Activated T-cell treated with anti-CD3 and anti-CD28 coated beads, Interleukin-2, amount 50 U/mL, for 72 hours (primary cell): Measurements from ENCODE around the gene HSDL2. TPM values are rescaled to one million over a fixed set of nuclear protein-coding genes. Genes with fewer than 3 reads are reported as not detected.
"Not testable (repeated sequence)": the region's sequence is repeated elsewhere in the genome, so short reads cannot be mapped to it uniquely, and the experiment has no call there.

Experiments
- ATAC-seq, 2 donors: fragments of 150-1000 bp; cut with Tn5 transposase; replicated peaks in 1 of 2; 2 replicates each; pipeline ENCODE4 v1.10.0; 2021; ENCODE audit warnings: moderate library complexity in 2 of 2, mild to moderate bottlenecking in 1 of 2
- DNase-seq, 2 donors: peaks; one replicate each; pipeline ENCODE4 v3.0.0; 2021 to 2022; ENCODE audit warnings: mixed read lengths in 1 of 2
- H3K27ac Mint-ChIP-seq: one replicate; pipeline ENCODE4 v1.8.0; 2022; ENCODE audit warnings: mild to moderate bottlenecking, moderate library complexity, mixed read lengths
- H3K27me3 Mint-ChIP-seq: one replicate; pipeline ENCODE4 v1.8.0; 2022; ENCODE audit warnings: low read depth, mixed read lengths
- H3K36me3 Mint-ChIP-seq, 2 donors: one replicate each; pipeline ENCODE4 v1.8.0; 2022; ENCODE audit warnings: mixed read lengths in 2 of 2, mild to moderate bottlenecking in 1 of 2; ENCODE audit not compliant: insufficient read depth in 2 of 2
- H3K4me1 Mint-ChIP-seq: one replicate; pipeline ENCODE4 v1.8.0; 2022; ENCODE audit warnings: low read depth, mixed read lengths
- H3K4me3 Mint-ChIP-seq, 2 donors: one replicate each; pipeline ENCODE4 v1.8.0; 2022; ENCODE audit warnings: mild to moderate bottlenecking in 2 of 2, mixed read lengths in 2 of 2, moderate library complexity in 2 of 2
- H3K9me3 Mint-ChIP-seq, 2 donors: one replicate each; pipeline ENCODE4 v1.8.0; 2022; ENCODE audit warnings: mixed read lengths in 2 of 2
- total RNA-seq, 2 donors: library from RNA; stranded (reverse); gene quantifications; one replicate each; pipeline ENCODE4 v1.2.3, GENCODE V29; 2022

HSDL2 gene
- total RNA-seq, 2 donors from 2014 or later: 27.3 to 33.1 TPM

DNA sequence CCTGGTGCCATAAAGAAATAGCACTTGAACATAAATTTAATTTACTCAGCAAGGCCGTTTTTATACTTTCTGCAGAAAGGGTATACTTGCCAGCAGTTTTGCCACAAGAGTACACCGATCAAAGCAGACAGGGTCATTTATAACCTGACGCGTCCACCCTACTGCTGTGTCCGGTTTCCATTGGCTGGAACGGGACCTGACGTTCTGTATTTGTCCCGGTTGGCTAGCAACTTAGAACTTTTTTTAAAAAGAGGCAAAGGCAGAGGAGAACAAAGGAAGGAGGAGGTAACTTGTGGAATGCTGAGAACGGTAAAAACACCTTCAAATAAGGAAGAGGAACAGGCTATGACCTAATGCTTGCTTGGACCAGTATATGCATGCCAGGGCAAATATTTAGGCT is 33.8 kb downstream of the HSDL2 start:
- H3K27ac Mint-ChIP-seq, H3K4me3 Mint-ChIP-seq, ATAC-seq, H3K36me3 Mint-ChIP-seq, DNase-seq, H3K27me3 Mint-ChIP-seq, H3K9me3 Mint-ChIP-seq, H3K4me1 Mint-ChIP-seq: not testable (repeated sequence)

GRCh38 chr9:112420208-112420607 is 40.3 kb downstream of the HSDL2 start:
- peaks cover 5% of the 10 kb centered on the region for H3K4me1 Mint-ChIP-seq

DNA sequence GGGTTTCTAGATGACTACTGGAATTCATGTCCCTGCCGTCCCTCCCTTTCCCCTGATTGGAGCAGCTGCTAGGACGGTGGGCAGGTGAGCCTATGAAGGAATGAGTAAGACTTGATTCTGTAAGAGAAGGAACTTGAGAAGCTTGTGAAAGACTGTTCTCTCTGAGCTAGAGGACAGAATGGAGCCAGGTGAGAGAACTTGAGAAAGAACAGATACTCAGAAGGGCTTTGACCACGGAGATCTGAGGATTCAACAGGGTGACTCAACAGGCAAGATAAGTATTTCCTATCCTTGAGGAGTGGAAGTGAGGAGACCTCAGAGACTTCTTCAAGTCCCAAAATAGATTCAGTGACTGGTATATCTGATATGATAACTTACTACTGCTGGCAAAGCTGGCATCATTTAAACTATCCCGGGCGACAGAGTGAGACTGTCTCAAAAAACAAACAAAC is 41.9 kb downstream of the HSDL2 start:
- no peaks in the 10 kb centered on the region for H3K36me3 Mint-ChIP-seq
- H3K27me3 Mint-ChIP-seq: no peaks in the 10 kb centered on the region
- peak in 1 of 2 donors; percentile 32 for ATAC-seq
- no peak overlapping the region for H3K4me3 Mint-ChIP-seq
- H3K27ac Mint-ChIP-seq: no peak overlapping the region
- no peak for DNase-seq
- no peaks in the 10 kb centered on the region for H3K9me3 Mint-ChIP-seq
- H3K4me1 Mint-ChIP-seq: peaks cover 5% of the 10 kb centered on the region

More at GRCh38 chr9:112420208-112420607, 40.3 kb downstream of the HSDL2 start:
- no peak overlapping the region for H3K4me3 Mint-ChIP-seq
- no peaks in the 10 kb centered on the region for H3K36me3 Mint-ChIP-seq
- H3K9me3 Mint-ChIP-seq: no peaks in the 10 kb centered on the region
- no peak for DNase-seq
- no peaks in the 10 kb centered on the region for H3K27me3 Mint-ChIP-seq
- H3K27ac Mint-ChIP-seq: no peak overlapping the region
- no peak for ATAC-seq

GRCh38 chr9:112422417-112423148 is 42.7 kb downstream of the HSDL2 start:
- DNase-seq: no peak
- H3K4me1 Mint-ChIP-seq: peaks cover 5% of the 10 kb centered on the region
- H3K27ac Mint-ChIP-seq: no peak overlapping the region
- no peak for ATAC-seq
- H3K27me3 Mint-ChIP-seq: no peaks in the 10 kb centered on the region
- H3K36me3 Mint-ChIP-seq: no peaks in the 10 kb centered on the region
- H3K9me3 Mint-ChIP-seq: no peaks in the 10 kb centered on the region
- H3K4me3 Mint-ChIP-seq: no peak overlapping the region

GRCh38 chr9:112430006-112430522 is 50.2 kb downstream of the HSDL2 start:
- no peak for ATAC-seq
- H3K27ac Mint-ChIP-seq: peak overlapping the region; percentile 4

GRCh38 chr9:112433499-112434392 is 53.8 kb downstream of the HSDL2 start:
- no peaks in the 10 kb centered on the region for H3K4me1 Mint-ChIP-seq
- H3K4me3 Mint-ChIP-seq: no peak overlapping the region
- no peak overlapping the region for H3K27ac Mint-ChIP-seq
- H3K27me3 Mint-ChIP-seq: no peaks in the 10 kb centered on the region
- ATAC-seq: no peak
- DNase-seq: no peak
- peaks cover 2 to 4% of the 10 kb centered on the region in 2 donors for H3K36me3 Mint-ChIP-seq
- H3K9me3 Mint-ChIP-seq: no peaks in the 10 kb centered on the region

More at GRCh38 chr9:112430006-112430522, 50.2 kb downstream of the HSDL2 start:
- H3K9me3 Mint-ChIP-seq: no peaks in the 10 kb centered on the region
- H3K36me3 Mint-ChIP-seq: peaks cover 2 to 4% of the 10 kb centered on the region in 2 donors
- no peaks in the 10 kb centered on the region for H3K4me1 Mint-ChIP-seq
- H3K27me3 Mint-ChIP-seq: no peaks in the 10 kb centered on the region
- no peak for DNase-seq
- no peak overlapping the region for H3K4me3 Mint-ChIP-seq

GRCh38 chr9:112434487-112434886 is 54.6 kb downstream of the HSDL2 start:
- Mint-ChIP-seq H3K4me3 (no peak overlapping the region), H3K4me1 (no peaks in the 10 kb centered on the region), H3K27ac (no peak overlapping the region), H3K27me3 (no peaks in the 10 kb centered on the region), H3K36me3 (peaks cover under 1 to 3% of the 10 kb centered on the region in 2 donors), H3K9me3 (no peaks in the 10 kb centered on the region)
- no peak for DNase-seq
- ATAC-seq: no peak

- H3K4me3 Mint-ChIP-seq: no peak overlapping the region
- DNase-seq: no peak
- no peaks in the 10 kb centered on the region for H3K4me1 Mint-ChIP-seq
- H3K27me3 Mint-ChIP-seq: no peaks in the 10 kb centered on the region
- H3K36me3 Mint-ChIP-seq: peaks cover 0 to 5% of the 10 kb centered on the region in 2 donors
- ATAC-seq: no peak
- H3K9me3 Mint-ChIP-seq: no peaks in the 10 kb centered on the region
- no peak overlapping the region for H3K27ac Mint-ChIP-seq
Measured at GRCh38 chr9:112437406-112437805, 57.5 kb downstream of the HSDL2 start.

DNA sequence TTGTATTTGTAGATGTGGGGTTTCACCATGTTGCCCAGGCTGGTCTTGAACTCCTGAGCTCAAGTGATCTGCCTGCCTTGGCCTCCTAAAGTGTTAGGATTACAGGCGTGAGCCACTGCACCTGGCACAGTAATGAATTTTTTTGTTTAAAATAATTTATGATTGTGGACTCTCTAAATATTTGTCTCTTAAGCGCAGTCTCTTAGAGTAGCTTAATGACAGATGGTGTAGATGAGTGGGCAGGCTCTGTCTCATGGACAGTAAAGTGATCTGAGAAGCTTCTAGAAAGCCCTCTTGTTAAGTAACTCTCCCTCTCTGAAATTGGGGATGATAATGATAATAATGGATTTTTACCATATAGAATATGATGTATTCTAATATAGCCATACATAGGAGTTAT is 59.3 kb downstream of the HSDL2 start:
- no peak for ATAC-seq
- no peaks in the 10 kb centered on the region for H3K4me1 Mint-ChIP-seq
- H3K27me3 Mint-ChIP-seq: no peaks in the 10 kb centered on the region
- no peak for DNase-seq
- H3K27ac Mint-ChIP-seq: no peak overlapping the region
- H3K36me3 Mint-ChIP-seq: peaks cover 0 to 5% of the 10 kb centered on the region in 2 donors
- H3K4me3 Mint-ChIP-seq: no peak overlapping the region
- H3K9me3 Mint-ChIP-seq: no peaks in the 10 kb centered on the region

DNA sequence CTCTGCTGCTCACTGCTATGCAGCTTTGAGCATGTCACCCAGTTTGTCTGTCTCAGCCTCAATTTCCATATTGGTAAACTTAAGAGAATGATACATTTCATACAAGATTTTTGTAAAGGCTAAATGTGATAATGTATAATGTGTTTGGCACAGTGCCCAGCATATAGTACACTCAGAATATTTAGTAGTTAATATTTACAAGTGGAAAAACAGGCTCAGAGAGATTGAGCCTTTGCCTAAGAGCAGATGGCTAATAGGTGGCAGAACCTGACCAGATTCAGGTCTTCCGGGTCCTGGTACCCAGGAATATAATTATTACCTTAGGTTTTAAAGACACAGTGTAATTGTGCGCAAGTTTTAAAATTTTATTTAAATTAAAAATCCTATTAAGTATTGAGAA is 59.9 kb downstream of the HSDL2 start:
- no peak overlapping the region for H3K4me3 Mint-ChIP-seq
- H3K27ac Mint-ChIP-seq: no peak overlapping the region
- H3K4me1 Mint-ChIP-seq: no peaks in the 10 kb centered on the region
- H3K36me3 Mint-ChIP-seq: peaks cover 0 to 5% of the 10 kb centered on the region in 2 donors
- H3K9me3 Mint-ChIP-seq: no peaks in the 10 kb centered on the region
- no peaks in the 10 kb centered on the region for H3K27me3 Mint-ChIP-seq
- DNase-seq (no peak), ATAC-seq (no peak)

- Mint-ChIP-seq H3K4me1 (no peaks in the 10 kb centered on the region), H3K4me3 (no peak overlapping the region), H3K36me3 (peaks cover 0 to 5% of the 10 kb centered on the region in 2 donors), H3K27ac (no peak overlapping the region), H3K9me3 (no peaks in the 10 kb centered on the region), H3K27me3 (no peaks in the 10 kb centered on the region)
- no peak for ATAC-seq
- DNase-seq: peak in 1 of 2 donors; percentile 15
Measured at GRCh38 chr9:112443200-112443599, 63.3 kb downstream of the HSDL2 start.

GRCh38 chr9:112443636-112444035 is 63.7 kb downstream of the HSDL2 start:
- no peak for ATAC-seq
- H3K27ac Mint-ChIP-seq: no peak overlapping the region
- no peak for DNase-seq

GRCh38 chr9:112445196-112445595 is 65.3 kb downstream of the HSDL2 start:
- no peak for ATAC-seq
- no peak overlapping the region for H3K4me3 Mint-ChIP-seq

More at GRCh38 chr9:112443636-112444035, 63.7 kb downstream of the HSDL2 start:
- Mint-ChIP-seq H3K27me3 (no peaks in the 10 kb centered on the region), H3K9me3 (no peaks in the 10 kb centered on the region), H3K36me3 (peaks cover 0 to 5% of the 10 kb centered on the region in 2 donors), H3K4me3 (no peak overlapping the region), H3K4me1 (no peaks in the 10 kb centered on the region)

More at GRCh38 chr9:112445196-112445595, 65.3 kb downstream of the HSDL2 start:
- H3K36me3 Mint-ChIP-seq: peaks cover 0 to 7% of the 10 kb centered on the region in 2 donors
- no peaks in the 10 kb centered on the region for H3K27me3 Mint-ChIP-seq
- no peak overlapping the region for H3K27ac Mint-ChIP-seq
- H3K4me1 Mint-ChIP-seq: no peaks in the 10 kb centered on the region
- H3K9me3 Mint-ChIP-seq: no peaks in the 10 kb centered on the region
- no peak for DNase-seq
